ENCODE data around the gene CREM.

CREM gene

DNA sequence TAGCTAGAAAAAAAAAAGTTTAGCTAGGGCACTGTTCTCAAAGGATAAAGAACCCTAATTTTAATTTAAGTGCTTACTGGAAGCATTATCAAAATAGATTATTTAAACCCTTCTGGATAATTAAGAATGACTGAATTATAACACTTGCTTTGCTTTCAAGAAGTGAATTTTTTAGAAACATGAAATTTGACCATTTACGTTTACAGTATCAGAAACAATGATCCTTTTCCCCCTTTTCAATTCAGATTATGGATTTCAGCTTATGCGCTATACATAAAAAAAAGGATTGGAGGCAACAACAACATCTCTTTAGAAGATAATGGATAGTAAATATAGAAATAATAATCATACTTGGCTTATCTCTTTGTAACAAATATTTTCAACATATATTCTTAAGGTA, 39.2 kb downstream of the CREM start:
- peaks cover 2% of the 10 kb centered on the region for H3K9me3 Mint-ChIP-seq
- no peak overlapping the region for H3K27ac Mint-ChIP-seq
- no peaks in the 10 kb centered on the region for H3K27me3 Mint-ChIP-seq
- peaks cover 12% of the 10 kb centered on the region for H3K4me1 Mint-ChIP-seq
- ATAC-seq, result no peak
- peaks cover 32% of the 10 kb centered on the region for H3K36me3 Mint-ChIP-seq
- H3K4me3 Mint-ChIP-seq, result no peak overlapping the region

GRCh38 chr10:35166607-35167006, 40.0 kb downstream of the CREM start:
- ATAC-seq, result no peak
- Mint-ChIP-seq H3K27ac (no peak overlapping the region), H3K36me3 (peaks cover 29% of the 10 kb centered on the region), H3K9me3 (peaks cover 2% of the 10 kb centered on the region), H3K4me3 (no peak overlapping the region), H3K27me3 (no peaks in the 10 kb centered on the region), H3K4me1 (peaks cover 12% of the 10 kb centered on the region)

GRCh38 chr10:35167342-35167741, 40.7 kb downstream of the CREM start:
- Mint-ChIP-seq H3K27ac (no peak overlapping the region), H3K9me3 (peaks cover 2% of the 10 kb centered on the region), H3K36me3 (peaks cover 27% of the 10 kb centered on the region), H3K4me1 (peaks cover 17% of the 10 kb centered on the region), H3K4me3 (no peak overlapping the region), H3K27me3 (no peaks in the 10 kb centered on the region)
- no peak for ATAC-seq

GRCh38 chr10:35172146-35172545, 45.5 kb downstream of the CREM start:
- Mint-ChIP-seq H3K27me3 (no peaks in the 10 kb centered on the region), H3K4me3 (no peak overlapping the region), H3K27ac (peak overlapping the region; percentile 40), H3K4me1 (peaks cover 10% of the 10 kb centered on the region), H3K9me3 (peaks cover 2% of the 10 kb centered on the region), H3K36me3 (peaks cover 23% of the 10 kb centered on the region)
- no peak for ATAC-seq

DNA sequence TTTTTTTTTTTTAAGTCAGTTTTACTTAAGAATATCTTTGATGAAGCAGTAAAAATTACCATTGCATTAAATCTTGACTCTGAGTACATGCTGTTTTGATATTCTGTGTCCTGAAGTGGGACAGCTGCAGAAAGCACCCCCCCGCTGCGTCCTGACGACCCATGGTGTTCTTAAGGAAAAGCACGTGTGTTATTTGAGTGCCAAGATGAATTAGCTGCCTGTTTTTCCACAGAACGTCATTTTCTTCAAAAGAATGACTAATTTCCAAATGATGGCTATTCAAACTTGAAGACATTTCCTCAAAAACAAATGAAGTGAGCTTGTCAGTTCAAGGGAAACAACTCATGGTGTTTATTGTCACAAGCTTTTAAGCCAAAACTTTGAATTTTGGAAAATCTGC, 45.9 kb downstream of the CREM start:
- ATAC-seq, result no peak
- Mint-ChIP-seq H3K36me3 (peaks cover 23% of the 10 kb centered on the region), H3K27me3 (no peaks in the 10 kb centered on the region), H3K9me3 (peaks cover 2% of the 10 kb centered on the region), H3K27ac (no peak overlapping the region), H3K4me1 (peaks cover 10% of the 10 kb centered on the region), H3K4me3 (no peak overlapping the region)

DNA sequence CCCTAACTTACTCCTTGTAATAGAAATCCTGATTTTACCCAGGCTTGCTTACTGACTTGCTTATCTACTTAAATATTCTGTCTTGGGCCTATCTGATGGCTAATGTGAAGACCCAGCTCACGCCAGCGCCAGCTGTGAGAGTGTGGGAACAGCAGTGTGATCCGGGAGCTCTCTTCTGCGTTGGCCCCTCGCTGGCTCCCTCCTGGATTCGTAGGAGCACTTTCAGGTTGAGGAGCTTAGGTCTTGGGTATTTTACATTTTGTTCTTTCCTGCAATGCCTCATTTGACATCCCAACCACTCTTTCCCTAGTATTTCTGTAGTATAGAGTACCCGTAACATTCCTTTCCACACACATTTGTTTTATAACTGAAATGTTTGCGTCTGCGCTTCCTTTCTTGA, 51.7 kb downstream of the CREM start:
- Mint-ChIP-seq H3K9me3 (no peaks in the 10 kb centered on the region), H3K36me3 (peaks cover 30% of the 10 kb centered on the region), H3K27me3 (no peaks in the 10 kb centered on the region), H3K27ac (no peak overlapping the region), H3K4me1 (no peaks in the 10 kb centered on the region), H3K4me3 (no peak overlapping the region)
- no peak for ATAC-seq

DNA sequence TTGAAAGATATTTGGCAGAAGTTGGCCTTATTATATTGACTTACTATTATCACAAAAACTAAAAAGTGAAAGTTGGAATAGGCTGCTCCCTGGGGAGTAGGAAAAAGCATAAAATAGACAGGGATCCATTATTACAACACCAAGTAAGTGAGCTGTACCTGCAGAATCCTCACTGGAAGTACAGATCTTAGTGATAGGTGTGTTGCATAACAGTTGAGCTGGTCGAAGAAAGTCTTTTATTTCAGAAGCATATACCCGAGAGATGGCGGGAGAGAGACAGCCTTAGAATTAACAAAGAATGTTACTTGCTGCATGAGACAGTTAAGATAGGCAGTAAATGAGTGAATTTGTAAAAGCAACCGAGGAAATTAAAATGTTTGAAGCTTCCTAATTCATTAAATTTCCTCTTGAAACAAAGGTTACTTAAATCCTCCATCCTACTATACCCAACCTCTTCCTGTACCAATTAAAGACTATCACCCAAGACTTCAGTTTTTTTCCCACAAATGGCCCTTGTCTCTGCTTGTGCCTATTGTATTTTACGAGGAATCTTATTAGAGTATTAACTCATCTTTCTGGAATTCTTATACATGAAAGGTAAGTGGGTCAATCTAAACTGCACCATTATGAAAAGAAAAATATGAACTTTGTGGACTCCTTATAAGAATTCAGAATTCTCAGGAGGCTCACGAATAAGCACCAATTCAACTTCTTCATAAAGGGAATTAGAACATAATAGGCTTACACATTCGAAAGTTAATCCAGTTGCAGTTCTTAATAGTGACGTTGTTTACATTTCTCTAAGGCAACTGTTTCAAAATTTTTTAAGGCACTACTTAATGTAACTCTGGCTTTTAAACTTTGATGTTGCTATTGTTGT, 56.2 kb downstream of the CREM start:
- H3K4me1 Mint-ChIP-seq, result peaks cover 14% of the 10 kb centered on the region
- H3K27me3 Mint-ChIP-seq, result no peaks in the 10 kb centered on the region
- H3K27ac Mint-ChIP-seq, result no peak overlapping the region
- no peak for ATAC-seq
- H3K4me3 Mint-ChIP-seq, result no peak overlapping the region
- H3K36me3 Mint-ChIP-seq, result peaks cover 30% of the 10 kb centered on the region
- H3K9me3 Mint-ChIP-seq, result no peaks in the 10 kb centered on the region

GRCh38 chr10:35184527-35185171, 58.0 kb downstream of the CREM start:
- Mint-ChIP-seq H3K4me3 (peak overlapping the region; percentile 50), H3K9me3 (no peaks in the 10 kb centered on the region), H3K27ac (peak overlapping the region; percentile 85), H3K36me3 (peaks cover 23% of the 10 kb centered on the region), H3K27me3 (no peaks in the 10 kb centered on the region), H3K4me1 (peaks cover 14% of the 10 kb centered on the region)
- peak; percentile 64 for ATAC-seq

GRCh38 chr10:35185260-35186034, 58.8 kb downstream of the CREM start:
- Mint-ChIP-seq H3K4me3 (no peak overlapping the region), H3K9me3 (no peaks in the 10 kb centered on the region), H3K27ac (peak overlapping the region; percentile 85), H3K36me3 (peaks cover 25% of the 10 kb centered on the region), H3K4me1 (peaks cover 14% of the 10 kb centered on the region), H3K27me3 (no peaks in the 10 kb centered on the region)
- ATAC-seq, result no peak

- H3K4me3 Mint-ChIP-seq, result no peak overlapping the region
- peaks cover 24% of the 10 kb centered on the region for H3K4me1 Mint-ChIP-seq
- ATAC-seq, result no peak
- no peak overlapping the region for H3K27ac Mint-ChIP-seq
- H3K27me3 Mint-ChIP-seq, result no peaks in the 10 kb centered on the region
- H3K36me3 Mint-ChIP-seq, result peaks cover 25% of the 10 kb centered on the region
- H3K9me3 Mint-ChIP-seq, result no peaks in the 10 kb centered on the region
Observed at GRCh38 chr10:35188954-35189353, 62.3 kb downstream of the CREM start.

DNA sequence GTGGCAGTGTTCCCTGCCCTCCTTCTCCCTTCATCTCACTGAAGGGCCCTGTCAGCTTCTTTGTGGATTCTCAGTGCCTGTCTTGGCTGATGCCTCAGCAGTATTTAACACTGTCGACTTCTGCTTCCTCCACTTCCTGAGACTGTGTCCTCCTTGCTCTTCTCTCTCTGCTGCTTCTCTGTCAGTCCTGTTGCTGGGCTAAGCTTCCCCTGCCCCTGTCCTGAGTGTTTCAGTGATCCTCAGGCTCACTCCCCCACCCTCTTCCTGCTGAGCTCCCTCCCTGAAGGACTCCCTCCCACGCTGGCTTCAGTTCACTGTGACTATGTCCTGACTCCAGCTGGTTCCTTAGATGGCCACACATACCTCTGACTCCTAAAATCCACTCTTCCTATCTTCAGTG, 64.9 kb downstream of the CREM start:
- Mint-ChIP-seq H3K27ac (peak overlapping the region; percentile 63), H3K27me3 (no peaks in the 10 kb centered on the region), H3K4me3 (no peak overlapping the region), H3K4me1 (peaks cover 28% of the 10 kb centered on the region), H3K36me3 (peaks cover 25% of the 10 kb centered on the region), H3K9me3 (no peaks in the 10 kb centered on the region)
- ATAC-seq, result no peak

DNA sequence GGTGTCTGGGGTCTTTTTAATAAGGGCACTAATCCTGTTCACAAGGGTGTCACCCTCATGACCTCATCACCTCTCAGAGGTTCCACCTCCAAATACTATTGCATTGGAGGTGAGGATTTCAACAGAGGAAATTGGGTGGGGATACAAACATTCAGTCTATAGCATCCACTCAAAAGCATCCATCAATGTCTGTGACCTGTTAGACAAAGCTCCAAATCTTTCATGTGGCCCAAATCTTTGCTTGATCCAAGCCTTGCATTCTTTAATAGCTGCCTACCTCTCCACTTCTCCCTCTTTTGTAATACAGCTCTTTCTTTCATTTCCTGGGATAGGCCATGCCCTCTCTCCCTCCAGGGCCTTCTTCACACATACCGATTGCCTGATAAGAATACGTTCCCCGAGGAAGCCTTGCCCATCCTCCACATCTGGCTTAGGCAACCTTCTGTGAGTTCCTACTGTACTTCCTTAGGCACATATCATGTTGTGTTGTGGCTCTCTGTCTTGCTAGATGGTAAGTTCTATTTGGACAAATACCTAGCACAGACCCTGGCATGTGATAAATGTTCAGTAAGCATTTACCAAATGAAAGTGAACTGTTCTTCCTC, 66.1 kb downstream of the CREM start:
- H3K27ac Mint-ChIP-seq, result peak overlapping the region; percentile 45
- H3K27me3 Mint-ChIP-seq, result no peaks in the 10 kb centered on the region
- H3K4me1 Mint-ChIP-seq, result peaks cover 28% of the 10 kb centered on the region
- no peaks in the 10 kb centered on the region for H3K9me3 Mint-ChIP-seq
- H3K4me3 Mint-ChIP-seq, result no peak overlapping the region
- H3K36me3 Mint-ChIP-seq, result peaks cover 25% of the 10 kb centered on the region
- no peak for ATAC-seq

GRCh38 chr10:35194471-35194870, 67.8 kb downstream of the CREM start:
- Mint-ChIP-seq H3K4me3 (no peak overlapping the region), H3K9me3 (no peaks in the 10 kb centered on the region)

GRCh38 chr10:35194906-35195305, 68.3 kb downstream of the CREM start:
- Mint-ChIP-seq H3K27me3 (no peaks in the 10 kb centered on the region), H3K4me3 (peak overlapping the region; percentile 80), H3K27ac (peak overlapping the region; percentile 97), H3K9me3 (no peaks in the 10 kb centered on the region), H3K4me1 (peaks cover 28% of the 10 kb centered on the region), H3K36me3 (peaks cover 20% of the 10 kb centered on the region)
- no peak for ATAC-seq

More at GRCh38 chr10:35194471-35194870, 67.8 kb downstream of the CREM start:
- Mint-ChIP-seq H3K36me3 (peaks cover 24% of the 10 kb centered on the region), H3K27ac (peak overlapping the region; percentile 97), H3K4me1 (peaks cover 28% of the 10 kb centered on the region), H3K27me3 (no peaks in the 10 kb centered on the region)
- no peak for ATAC-seq
